CD14-positive monocyte (primary cell): ENCODE data around the gene DOCK1. TPM values are rescaled to one million over a fixed set of nuclear protein-coding genes. Genes with fewer than 3 reads are reported as not detected.

Experiments used
- DNase-seq, 3 donors: peaks; one replicate each; pipeline ENCODE4 v3.0.0-alpha.2; 2011 to 2022
- H2AFZ ChIP-seq: 2 replicates; pipeline ENCODE4 v1.6.0; 2012; ENCODE audit warnings: mild to moderate bottlenecking, low read depth, low read length, inconsistent platforms; ENCODE audit not compliant: insufficient read depth, poor library complexity, severe bottlenecking
- H3K27ac ChIP-seq, 2 donors: 1 replicate in 1 of 2; 2 replicates in 1 of 2; pipeline ENCODE4 v1.5.1; 2012 to 2013; ENCODE audit warnings: low read length in 2 of 2, control low read depth in 1 of 2, inconsistent platforms in 1 of 2, low read depth in 1 of 2, mild to moderate bottlenecking in 1 of 2
- H3K27me3 ChIP-seq, 2 donors: one replicate each; pipeline versions ENCODE4 v1.6.0 to v1.6.1; 2011 to 2013; ENCODE audit warnings: low read length in 2 of 2; ENCODE audit not compliant: control insufficient read depth in 2 of 2, insufficient read depth in 2 of 2
- H3K36me3 ChIP-seq, 2 donors: replicated peaks in 1 of 2; 1 replicate in 1 of 2; 2 replicates in 1 of 2; pipeline versions ENCODE4 v1.5.1 to v1.6.1; 2012 to 2013; ENCODE audit warnings: low read length in 2 of 2, control low read depth in 1 of 2, inconsistent platforms in 1 of 2, mild to moderate bottlenecking in 1 of 2; ENCODE audit not compliant: insufficient read depth in 2 of 2, control insufficient read depth in 1 of 2
- H3K4me1 ChIP-seq, 2 donors: 1 replicate in 1 of 2; 2 replicates in 1 of 2; pipeline versions ENCODE4 v1.5.1 to v1.6.1; 2012 to 2013; ENCODE audit warnings: low read length in 2 of 2, control low read depth in 1 of 2, inconsistent platforms in 1 of 2, mild to moderate bottlenecking in 1 of 2, moderate library complexity in 1 of 2; ENCODE audit not compliant: insufficient read depth in 2 of 2, control insufficient read depth in 1 of 2
- H3K4me2 ChIP-seq: replicated peaks from 2 replicates; pipeline ENCODE3; 2012; ENCODE audit warnings: low read length, moderate library complexity, mild to moderate bottlenecking; ENCODE audit not compliant: poor library complexity, severe bottlenecking; ENCODE audit errors: extremely low read depth
- H3K4me3 ChIP-seq, 3 experiments: fragments of 200-600 bp in 1 of 3; sonication (generic) in 1 of 3; replicated peaks in 1 of 3; 1 replicate in 2 of 3; 2 replicates in 1 of 3; pipeline ENCODE4 v1.5.1; 2011 to 2013; ENCODE audit warnings: low read length in 3 of 3, mild to moderate bottlenecking in 3 of 3, control low read depth in 2 of 3, low read depth in 2 of 3, inconsistent platforms in 1 of 3, moderate library complexity in 1 of 3
- H3K79me2 ChIP-seq: 2 replicates; pipeline ENCODE4 v1.6.0; 2012; ENCODE audit warnings: mild to moderate bottlenecking, control low read depth, inconsistent platforms, low read length, moderate library complexity; ENCODE audit not compliant: insufficient read depth
- H3K9ac ChIP-seq: 2 replicates; pipeline ENCODE4 v1.6.0; 2017; ENCODE audit warnings: low read length, mild to moderate bottlenecking; ENCODE audit not compliant: insufficient read depth, poor library complexity, severe bottlenecking
- H3K9me3 ChIP-seq, 2 donors: replicated peaks in 1 of 2; 1 replicate in 1 of 2; 2 replicates in 1 of 2; pipeline versions ENCODE4 v1.5.1 to v1.6.1; 2012 to 2013; ENCODE audit warnings: low read length in 2 of 2, control low read depth in 1 of 2; ENCODE audit not compliant: control insufficient read depth in 1 of 2, insufficient read depth in 1 of 2
- H4K20me1 ChIP-seq: 2 replicates; pipeline ENCODE4 v1.6.0; 2012; ENCODE audit warnings: mild to moderate bottlenecking, low read length, control low read depth, moderate library complexity; ENCODE audit not compliant: insufficient read depth
- H3K27ac Mint-ChIP-seq, 7 donors: one replicate each; pipeline ENCODE4 v1.8.0; 2020; ENCODE audit warnings: mild to moderate bottlenecking in 7 of 7, mixed read lengths in 7 of 7, moderate library complexity in 6 of 7, inconsistent platforms in 2 of 7
- H3K27me3 Mint-ChIP-seq, 3 donors: one replicate each; pipeline ENCODE4 v1.8.0; 2021 to 2022; ENCODE audit warnings: low read depth in 3 of 3, mild to moderate bottlenecking in 3 of 3, mixed read lengths in 3 of 3, moderate library complexity in 3 of 3, inconsistent platforms in 1 of 3
- H3K36me3 Mint-ChIP-seq, 2 donors: one replicate each; pipeline ENCODE4 v1.8.0; 2020; ENCODE audit warnings: mixed read lengths in 2 of 2, inconsistent platforms in 1 of 2, mild to moderate bottlenecking in 1 of 2
- H3K4me1 Mint-ChIP-seq: one replicate; pipeline ENCODE4 v1.8.0; 2020; ENCODE audit warnings: mild to moderate bottlenecking, mixed read lengths
- H3K4me3 Mint-ChIP-seq, 2 donors: one replicate each; pipeline ENCODE4 v1.8.0; 2020; ENCODE audit warnings: mild to moderate bottlenecking in 2 of 2, mixed read lengths in 2 of 2, moderate library complexity in 1 of 2
- H3K9me3 Mint-ChIP-seq, 7 donors: one replicate each; pipeline ENCODE4 v1.8.0; 2020 to 2022; ENCODE audit warnings: mixed read lengths in 7 of 7, mild to moderate bottlenecking in 6 of 7, moderate library complexity in 6 of 7, inconsistent platforms in 2 of 7
- WGBS: methylation state at CpG from one replicate; pipeline ENCODE4 v1.1.5; 2013; ENCODE audit warnings: missing lambda C conversion rate; ENCODE audit not compliant: insufficient coverage; 5-methylcytosine and 5-hydroxymethylcytosine counted together
- intact Hi-C, 2 donors: fragments of 100-400 bp; cut with micrococcal nuclease; formaldehyde crosslinking; loops; one replicate each; pipeline versions ENCODE4 v1.15.0 to v1.15.1; 2023
- polyA plus RNA-seq, 3 donors: library from polyadenylated mRNA; depleted of rRNA in 1 of 3; unstranded in 2 of 3; stranded (reverse) in 1 of 3; fragments of 300-500 nt in 2 of 3; fragments of >200 nt in 1 of 3; fragmentation: Illumina TruSeq in 2 of 3; gene quantifications; 1 replicate in 2 of 3; 2 replicates in 1 of 3; pipeline ENCODE4 v1.2.3, GENCODE V29; 2012 to 2021
- TF ChIP-seq, protein P1 (sequence below): fragments of 200-600 bp; IDR thresholded peaks from one replicate; pipeline ENCODE4 v1.8.0; 2022; ENCODE audit warnings: antibody characterized with exemption, mild to moderate bottlenecking

DOCK1 gene
- polyA plus RNA-seq, 3 donors, result 0.31 to 0.35 TPM; not detected in 1

DNA sequence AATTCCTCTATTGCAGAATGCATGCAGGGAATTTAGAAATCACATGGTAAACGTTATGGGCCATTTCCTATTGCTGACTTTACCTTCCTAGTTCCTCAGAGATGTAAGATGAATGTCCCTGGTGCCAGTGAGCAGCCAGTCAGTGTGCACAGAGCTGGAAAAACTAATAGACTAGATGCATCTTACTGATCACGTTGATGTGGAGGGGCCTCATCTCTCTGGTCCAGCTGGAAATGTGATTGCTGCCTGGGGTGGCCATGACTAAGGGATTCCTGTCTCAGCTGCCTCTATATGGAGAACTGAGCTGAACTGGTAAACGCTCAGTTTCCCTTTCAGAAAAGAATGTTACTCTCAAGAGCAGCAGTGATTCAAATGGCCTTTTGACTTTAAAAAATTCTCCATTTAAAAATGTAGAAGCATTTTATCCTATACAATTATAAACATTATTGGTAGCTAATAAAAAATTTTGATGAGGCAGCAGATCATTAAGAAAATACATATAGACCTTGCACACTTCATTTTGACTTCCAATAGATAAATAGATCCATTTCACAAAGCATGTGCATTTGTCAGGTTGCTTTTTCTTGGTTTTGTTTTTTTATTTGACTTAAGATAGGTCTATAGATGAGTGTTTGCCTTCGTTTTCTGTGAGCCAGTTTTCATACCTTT, 371.7 kb downstream of the DOCK1 start:
- H3K4me2 ChIP-seq, result no peak overlapping the region
- Mint-ChIP-seq H3K4me1 (peaks cover 7% of the 10 kb centered on the region), H3K27ac (no peak overlapping the region), H3K9me3 (peaks cover 0 to 14% (median 10%) of the 10 kb centered on the region in 7 donors), H3K36me3 (no peaks in the 10 kb centered on the region), H3K27me3 (peaks cover 0 to 3% (median 0%) of the 10 kb centered on the region in 3 donors), H3K4me3 (no peak overlapping the region)
- H3K4me3 ChIP-seq, result no peak overlapping the region
- WGBS, result 67% methylated on average over 2 of the region's 4 CpGs
- intact Hi-C loops, result no loop called here
- H2AFZ ChIP-seq, result no peak overlapping the region
- H3K9ac ChIP-seq, result no peak overlapping the region
- peaks cover 0 to 5% of the 10 kb centered on the region in 2 donors for H3K9me3 ChIP-seq
- no peak overlapping the region for H3K27ac ChIP-seq
- no peaks in the 10 kb centered on the region for H3K36me3 ChIP-seq
- no peaks in the 10 kb centered on the region for H4K20me1 ChIP-seq
- TF ChIP-seq, protein P1, sequence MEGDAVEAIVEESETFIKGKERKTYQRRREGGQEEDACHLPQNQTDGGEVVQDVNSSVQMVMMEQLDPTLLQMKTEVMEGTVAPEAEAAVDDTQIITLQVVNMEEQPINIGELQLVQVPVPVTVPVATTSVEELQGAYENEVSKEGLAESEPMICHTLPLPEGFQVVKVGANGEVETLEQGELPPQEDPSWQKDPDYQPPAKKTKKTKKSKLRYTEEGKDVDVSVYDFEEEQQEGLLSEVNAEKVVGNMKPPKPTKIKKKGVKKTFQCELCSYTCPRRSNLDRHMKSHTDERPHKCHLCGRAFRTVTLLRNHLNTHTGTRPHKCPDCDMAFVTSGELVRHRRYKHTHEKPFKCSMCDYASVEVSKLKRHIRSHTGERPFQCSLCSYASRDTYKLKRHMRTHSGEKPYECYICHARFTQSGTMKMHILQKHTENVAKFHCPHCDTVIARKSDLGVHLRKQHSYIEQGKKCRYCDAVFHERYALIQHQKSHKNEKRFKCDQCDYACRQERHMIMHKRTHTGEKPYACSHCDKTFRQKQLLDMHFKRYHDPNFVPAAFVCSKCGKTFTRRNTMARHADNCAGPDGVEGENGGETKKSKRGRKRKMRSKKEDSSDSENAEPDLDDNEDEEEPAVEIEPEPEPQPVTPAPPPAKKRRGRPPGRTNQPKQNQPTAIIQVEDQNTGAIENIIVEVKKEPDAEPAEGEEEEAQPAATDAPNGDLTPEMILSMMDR, result no peak
- no peaks in the 10 kb centered on the region for H3K4me1 ChIP-seq
- no peaks in the 10 kb centered on the region for H3K79me2 ChIP-seq
- H3K27me3 ChIP-seq, result no peaks in the 10 kb centered on the region
- DNase-seq, result no peak

DNA sequence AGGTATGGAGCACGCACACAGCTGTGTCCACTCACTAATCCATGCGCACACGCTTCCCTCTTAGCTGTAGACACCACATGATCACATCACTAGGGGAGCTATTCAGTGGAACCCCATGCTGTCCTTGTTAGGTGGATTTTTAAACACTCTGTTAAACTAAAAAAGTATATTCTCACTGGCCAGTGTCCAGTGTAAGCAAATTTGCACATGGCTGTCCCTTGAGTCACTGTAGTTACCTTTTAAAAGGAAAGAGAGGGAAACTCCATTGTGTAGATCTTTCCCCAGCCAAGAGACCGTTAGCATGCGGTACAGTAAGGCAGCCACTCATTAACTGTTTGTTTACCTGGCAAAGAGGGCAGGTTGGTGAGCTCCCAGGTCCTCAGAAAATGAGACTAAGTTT, 372.8 kb downstream of the DOCK1 start:
- no CpG with 5 or more reads among the region's 5 CpGs for whole genome bisulfite sequencing
- peaks cover 0 to 8% (median 3%) of the 10 kb centered on the region in 7 donors for H3K9me3 Mint-ChIP-seq
- TF ChIP-seq, protein P1, result no peak

More for the DNA sequence above, 372.8 kb downstream of the DOCK1 start:
- no peak overlapping the region for H2AFZ ChIP-seq
- intact Hi-C loops, result no loop called here
- Mint-ChIP-seq H3K4me3 (no peak overlapping the region), H3K27me3 (peaks cover 0 to 3% (median 0%) of the 10 kb centered on the region in 3 donors), H3K4me1 (peaks cover 7% of the 10 kb centered on the region), H3K36me3 (no peaks in the 10 kb centered on the region), H3K27ac (no peak overlapping the region)
- H4K20me1 ChIP-seq, result no peaks in the 10 kb centered on the region
- no peak overlapping the region for H3K9ac ChIP-seq
- H3K27ac ChIP-seq, result no peak overlapping the region
- no peaks in the 10 kb centered on the region for H3K79me2 ChIP-seq
- no peaks in the 10 kb centered on the region for H3K4me1 ChIP-seq
- H3K4me2 ChIP-seq, result no peak overlapping the region
- DNase-seq, result no peak
- H3K4me3 ChIP-seq, result no peak overlapping the region
- peaks cover 0 to 5% of the 10 kb centered on the region in 2 donors for H3K9me3 ChIP-seq
- no peaks in the 10 kb centered on the region for H3K27me3 ChIP-seq
- H3K36me3 ChIP-seq, result no peaks in the 10 kb centered on the region
